GM13976 (cell line): ENCODE measurements around the gene C19orf25.

Experiments used
- DNase-seq: peaks from one replicate; pipeline ENCODE4 v3.0.0; 2012; ENCODE audit warnings: low spot score
- in situ Hi-C: fragments of 300-500 bp; cut with MboI; formaldehyde crosslinking; loops from one replicate; pipeline ENCODE4 v1.12.0; 2022; ENCODE audit warnings: low sequenced_read_pairs, mixed read lengths, inconsistent platforms; ENCODE audit not compliant: unreplicated experiment
- TF ChIP-seq, protein P1 (sequence below): IDR thresholded peaks from 2 replicates; pipeline ENCODE4 v1.5.1; 2012; ENCODE audit warnings: borderline replicate concordance, mild to moderate bottlenecking; ENCODE audit not compliant: insufficient read depth; ENCODE audit errors: extremely low read depth, missing control alignments, control extremely low read depth

The C19orf25 gene

GRCh38 chr19:1456121-1456900 is 22.7 kb downstream of the C19orf25 start:
- in situ Hi-C loops = no loop called here
- no peak for DNase-seq
- TF ChIP-seq, protein P1, sequence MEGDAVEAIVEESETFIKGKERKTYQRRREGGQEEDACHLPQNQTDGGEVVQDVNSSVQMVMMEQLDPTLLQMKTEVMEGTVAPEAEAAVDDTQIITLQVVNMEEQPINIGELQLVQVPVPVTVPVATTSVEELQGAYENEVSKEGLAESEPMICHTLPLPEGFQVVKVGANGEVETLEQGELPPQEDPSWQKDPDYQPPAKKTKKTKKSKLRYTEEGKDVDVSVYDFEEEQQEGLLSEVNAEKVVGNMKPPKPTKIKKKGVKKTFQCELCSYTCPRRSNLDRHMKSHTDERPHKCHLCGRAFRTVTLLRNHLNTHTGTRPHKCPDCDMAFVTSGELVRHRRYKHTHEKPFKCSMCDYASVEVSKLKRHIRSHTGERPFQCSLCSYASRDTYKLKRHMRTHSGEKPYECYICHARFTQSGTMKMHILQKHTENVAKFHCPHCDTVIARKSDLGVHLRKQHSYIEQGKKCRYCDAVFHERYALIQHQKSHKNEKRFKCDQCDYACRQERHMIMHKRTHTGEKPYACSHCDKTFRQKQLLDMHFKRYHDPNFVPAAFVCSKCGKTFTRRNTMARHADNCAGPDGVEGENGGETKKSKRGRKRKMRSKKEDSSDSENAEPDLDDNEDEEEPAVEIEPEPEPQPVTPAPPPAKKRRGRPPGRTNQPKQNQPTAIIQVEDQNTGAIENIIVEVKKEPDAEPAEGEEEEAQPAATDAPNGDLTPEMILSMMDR = no peak

- DNase-seq = peak; percentile 84
- in situ Hi-C loops = no loop called here
- TF ChIP-seq, protein P1 = no peak
These were observed 23.5 kb downstream of the C19orf25 start for GRCh38 chr19:1455336-1456120.

DNA sequence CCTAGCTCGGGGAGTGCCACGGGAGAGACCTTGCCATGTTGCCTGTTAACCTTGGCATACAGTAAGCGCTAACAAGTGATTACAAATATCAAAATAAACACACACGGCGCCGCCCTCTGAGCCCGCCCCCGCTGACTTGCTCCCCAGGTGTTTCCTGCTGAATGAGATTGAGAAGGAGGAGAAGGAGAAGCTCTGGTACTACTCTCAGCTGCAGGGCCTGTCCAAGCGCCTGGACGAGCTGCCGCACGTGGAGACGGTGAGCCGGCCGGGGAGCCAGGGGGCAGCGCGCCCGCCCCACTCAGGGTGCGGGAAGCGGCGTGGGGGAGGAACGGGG is 24.0 kb downstream of the C19orf25 start:
- no peak for DNase-seq
- in situ Hi-C loops = no loop called here
- TF ChIP-seq, protein P1 = no peak

GRCh38 chr19:1453525-1454364 is 25.3 kb downstream of the C19orf25 start:
- in situ Hi-C loops = no loop called here
- TF ChIP-seq, protein P1 = no peak
- no peak for DNase-seq

GRCh38 chr19:1452802-1453524 is 26.1 kb downstream of the C19orf25 start:
- in situ Hi-C loops = no loop called here

More at GRCh38 chr19:1452802-1453524, 26.1 kb downstream of the C19orf25 start:
- no peak for DNase-seq
- TF ChIP-seq, protein P1 = no peak
